H9 (cell line): ENCODE measurements around the gene PCDH9. TPM values are rescaled to one million over a fixed set of nuclear protein-coding genes. Genes with fewer than 3 reads are reported as not detected.

Experiments used
- DNase-seq: peaks from one replicate; pipeline ENCODE4 v3.0.0-alpha.2; 2017
- H2AFZ ChIP-seq: one replicate; pipeline ENCODE4 v1.6.1; 2013; ENCODE audit warnings: mild to moderate bottlenecking, low read length, control low read depth, moderate library complexity
- H2AK5ac ChIP-seq: 2 replicates; pipeline ENCODE4 v1.6.1; 2013; ENCODE audit warnings: low read length, control low read depth, mixed read lengths; ENCODE audit not compliant: insufficient read length
- H2BK120ac ChIP-seq: one replicate; pipeline ENCODE4 v1.6.1; 2013; ENCODE audit warnings: low read depth, mild to moderate bottlenecking, low read length, control low read depth, inconsistent platforms; ENCODE audit not compliant: poor library complexity, severe bottlenecking
- H2BK12ac ChIP-seq: 2 replicates; pipeline ENCODE4 v1.6.1; 2013; ENCODE audit warnings: low read length, control low read depth, mixed read lengths, low read depth; ENCODE audit not compliant: insufficient read length
- H2BK15ac ChIP-seq: 2 replicates; pipeline ENCODE4 v1.6.1; 2013; ENCODE audit warnings: low read depth, low read length, control low read depth
- H2BK20ac ChIP-seq: one replicate; pipeline ENCODE4 v1.6.1; 2013; ENCODE audit warnings: low read depth, mild to moderate bottlenecking, low read length, control low read depth, inconsistent platforms; ENCODE audit not compliant: poor library complexity, severe bottlenecking
- H2BK5ac ChIP-seq: 2 replicates; pipeline ENCODE4 v1.6.1; 2013; ENCODE audit warnings: low read length, control low read depth, mixed read lengths; ENCODE audit not compliant: insufficient read length
- H3K14ac ChIP-seq: 2 replicates; pipeline ENCODE4 v1.6.1; 2013; ENCODE audit warnings: low read length, control low read depth; ENCODE audit not compliant: insufficient read depth
- H3K18ac ChIP-seq: 2 replicates; pipeline ENCODE4 v1.6.1; 2013; ENCODE audit warnings: low read depth, mild to moderate bottlenecking, mixed read lengths, low read length, control low read depth; ENCODE audit not compliant: insufficient read length
- H3K23ac ChIP-seq: 2 replicates; pipeline ENCODE4 v1.6.1; 2013; ENCODE audit warnings: low read length, control low read depth, mixed read lengths, low read depth; ENCODE audit not compliant: insufficient read length
- H3K23me2 ChIP-seq: 2 replicates; pipeline ENCODE4 v1.6.1; 2013; ENCODE audit warnings: low read depth, mild to moderate bottlenecking, mixed read lengths, low read length, control low read depth; ENCODE audit not compliant: insufficient read length, poor library complexity, severe bottlenecking
- H3K27ac ChIP-seq: 2 replicates; pipeline ENCODE4 v1.5.1; 2013; ENCODE audit warnings: low read length, control low read depth, mixed read lengths, low read depth; ENCODE audit not compliant: insufficient read length
- H3K27me3 ChIP-seq: 2 replicates; pipeline ENCODE4 v1.6.1; 2013; ENCODE audit warnings: low read length, control low read depth, inconsistent platforms; ENCODE audit not compliant: insufficient read depth
- H3K4ac ChIP-seq: 2 replicates; pipeline ENCODE4 v1.6.1; 2013; ENCODE audit warnings: low read depth, mild to moderate bottlenecking, control low read depth, inconsistent platforms, low read length, moderate library complexity
- H3K4me1 ChIP-seq: 2 replicates; pipeline ENCODE4 v1.6.1; 2013; ENCODE audit warnings: low read length, control low read depth, inconsistent platforms; ENCODE audit not compliant: insufficient read depth
- H3K4me2 ChIP-seq: 2 replicates; pipeline ENCODE4 v1.6.1; 2013; ENCODE audit warnings: low read length, control low read depth, mixed read lengths; ENCODE audit not compliant: insufficient read length, insufficient read depth
- H3K56ac ChIP-seq: 2 replicates; pipeline ENCODE4 v1.6.1; 2013; ENCODE audit warnings: low read depth, mild to moderate bottlenecking, mixed read lengths, low read length, control low read depth; ENCODE audit not compliant: insufficient read length
- H3K79me1 ChIP-seq: 2 replicates; pipeline ENCODE4 v1.6.1; 2013; ENCODE audit warnings: low read depth, mild to moderate bottlenecking, moderate library complexity, low read length, control low read depth, inconsistent platforms; ENCODE audit not compliant: insufficient read depth, poor library complexity, severe bottlenecking
- H3K79me2 ChIP-seq: 2 replicates; pipeline ENCODE4 v1.6.1; 2013; ENCODE audit warnings: low read length, control low read depth, inconsistent platforms; ENCODE audit not compliant: insufficient read depth
- H3K9ac ChIP-seq: 2 replicates; pipeline ENCODE4 v1.6.1; 2013; ENCODE audit warnings: low read length, control low read depth, mixed read lengths; ENCODE audit not compliant: insufficient read length; ENCODE audit errors: extremely low read depth
- H3K9me3 ChIP-seq: one replicate; pipeline ENCODE4 v1.6.1; 2013; ENCODE audit warnings: low read depth, low read length, inconsistent platforms; ENCODE audit not compliant: control insufficient read depth
- H3T11ph ChIP-seq: one replicate; pipeline ENCODE4 v1.6.1; 2013; ENCODE audit warnings: mild to moderate bottlenecking, low read length, control low read depth, inconsistent platforms
- H4K20me1 ChIP-seq: one replicate; pipeline ENCODE4 v1.6.1; 2013; ENCODE audit not compliant: control insufficient read depth, insufficient read length, insufficient read depth
- H4K5ac ChIP-seq: 2 replicates; pipeline ENCODE4 v1.6.1; 2013; ENCODE audit warnings: low read depth, mild to moderate bottlenecking, mixed read lengths, low read length, control low read depth; ENCODE audit not compliant: insufficient read length
- H4K8ac ChIP-seq: replicated peaks from 2 replicates; pipeline ENCODE4 v1.6.1; 2013; ENCODE audit warnings: low read length, control low read depth, mixed read lengths, low read depth; ENCODE audit not compliant: insufficient read length
- H4K91ac ChIP-seq: 2 replicates; pipeline ENCODE4 v1.6.1; 2013; ENCODE audit warnings: low read depth, mild to moderate bottlenecking, moderate library complexity, mixed read lengths, low read length, control low read depth; ENCODE audit not compliant: insufficient read length
- H3K27ac Mint-ChIP-seq, 3 experiments: 2 replicates in 2 of 3; 3 replicates in 1 of 3; pipeline ENCODE4 v1.8.0; 2020 to 2021; ENCODE audit warnings: mixed read lengths in 3 of 3, mild to moderate bottlenecking in 1 of 3, moderate library complexity in 1 of 3
- H3K27me3 Mint-ChIP-seq: 2 replicates; pipeline ENCODE4 v1.8.0; 2021; ENCODE audit warnings: low read depth, mild to moderate bottlenecking, moderate library complexity, mixed read lengths
- H3K36me3 Mint-ChIP-seq, 3 experiments: 2 replicates in 2 of 3; 3 replicates in 1 of 3; pipeline ENCODE4 v1.8.0; 2020 to 2021; ENCODE audit warnings: low read depth in 3 of 3, mixed read lengths in 3 of 3; ENCODE audit not compliant: insufficient read depth in 1 of 3
- H3K4me1 Mint-ChIP-seq, 2 experiments: 2 replicates each; pipeline ENCODE4 v1.8.0; 2020; ENCODE audit warnings: mixed read lengths in 2 of 2
- H3K4me3 Mint-ChIP-seq, 2 experiments: 2 replicates in 1 of 2; 3 replicates in 1 of 2; pipeline ENCODE4 v1.8.0; 2020 to 2021; ENCODE audit warnings: mild to moderate bottlenecking in 2 of 2, mixed read lengths in 2 of 2, moderate library complexity in 1 of 2
- H3K9me3 Mint-ChIP-seq, 2 experiments: 2 replicates in 1 of 2; 3 replicates in 1 of 2; pipeline ENCODE4 v1.8.0; 2020; ENCODE audit warnings: mild to moderate bottlenecking in 2 of 2, mixed read lengths in 2 of 2, moderate library complexity in 1 of 2
- WGBS: extraction: QIAGEN DNeasy Blood & Tissue Kit; methylation state at CpG from one replicate; pipeline ENCODE4 v1.1.7; 2013; ENCODE audit warnings: missing lambda C conversion rate, low lambda C conversion rate, mixed read lengths; ENCODE audit not compliant: insufficient read length; ENCODE audit errors: extremely low coverage; 5-methylcytosine and 5-hydroxymethylcytosine counted together
- total RNA-seq: library from RNA; stranded (reverse); gene quantifications from 2 replicates; pipeline ENCODE4 v1.2.1, GENCODE V29; 2021
- TF ChIP-seq, protein P1 (sequence below): fragments of 200-600 bp; sonication (generic); conservative IDR thresholded peaks from 3 replicates; pipeline ENCODE4 v1.8.0; 2021; ENCODE audit warnings: antibody characterized with exemption, mild to moderate bottlenecking

PCDH9 gene
- total RNA-seq, 1 experiment from 2014 or later: 0.11 TPM

- Histone ChIP-seq H3T11ph (no peak overlapping the region), H3K79me1 (no peaks in the 10 kb centered on the region)
- no peak overlapping the region for H3K27ac Mint-ChIP-seq
Measured at GRCh38 chr13:66578305-66578704, 651.8 kb downstream of the PCDH9 start.

More at GRCh38 chr13:66578305-66578704, 651.8 kb downstream of the PCDH9 start:
- Histone ChIP-seq H2BK20ac (no peak overlapping the region), H3K23ac (no peak overlapping the region), H3K27ac (no peak overlapping the region), H3K23me2 (no peaks in the 10 kb centered on the region), H4K91ac (no peak overlapping the region), H3K18ac (no peak overlapping the region), H2BK120ac (no peak overlapping the region), H2BK12ac (no peak overlapping the region), H3K56ac (no peak overlapping the region), H3K4me2 (no peak overlapping the region), H3K9ac (no peak overlapping the region), H3K14ac (no peak overlapping the region), H4K8ac (no peak overlapping the region), H3K9me3 (no peaks in the 10 kb centered on the region), H2AK5ac (no peak overlapping the region), H2BK15ac (no peak overlapping the region), H2BK5ac (no peak overlapping the region), H3K4me1 (no peaks in the 10 kb centered on the region), H4K20me1 (no peaks in the 10 kb centered on the region), H3K4ac (no peak overlapping the region), H2AFZ (no peak overlapping the region), H3K79me2 (no peaks in the 10 kb centered on the region), H4K5ac (no peak overlapping the region), H3K27me3 (no peaks in the 10 kb centered on the region)
- no peaks in the 10 kb centered on the region for H3K9me3 Mint-ChIP-seq
- H3K27me3 Mint-ChIP-seq: no peaks in the 10 kb centered on the region; the same call in 1 of the 2 replicates
- H3K4me1 Mint-ChIP-seq: peaks cover 8% of the 10 kb centered on the region in 2 experiments
- DNase-seq: no peak
- WGBS: no CpG with 5 or more reads among the region's 2 CpGs
- H3K4me3 Mint-ChIP-seq: no peak overlapping the region
- TF ChIP-seq, protein P1, sequence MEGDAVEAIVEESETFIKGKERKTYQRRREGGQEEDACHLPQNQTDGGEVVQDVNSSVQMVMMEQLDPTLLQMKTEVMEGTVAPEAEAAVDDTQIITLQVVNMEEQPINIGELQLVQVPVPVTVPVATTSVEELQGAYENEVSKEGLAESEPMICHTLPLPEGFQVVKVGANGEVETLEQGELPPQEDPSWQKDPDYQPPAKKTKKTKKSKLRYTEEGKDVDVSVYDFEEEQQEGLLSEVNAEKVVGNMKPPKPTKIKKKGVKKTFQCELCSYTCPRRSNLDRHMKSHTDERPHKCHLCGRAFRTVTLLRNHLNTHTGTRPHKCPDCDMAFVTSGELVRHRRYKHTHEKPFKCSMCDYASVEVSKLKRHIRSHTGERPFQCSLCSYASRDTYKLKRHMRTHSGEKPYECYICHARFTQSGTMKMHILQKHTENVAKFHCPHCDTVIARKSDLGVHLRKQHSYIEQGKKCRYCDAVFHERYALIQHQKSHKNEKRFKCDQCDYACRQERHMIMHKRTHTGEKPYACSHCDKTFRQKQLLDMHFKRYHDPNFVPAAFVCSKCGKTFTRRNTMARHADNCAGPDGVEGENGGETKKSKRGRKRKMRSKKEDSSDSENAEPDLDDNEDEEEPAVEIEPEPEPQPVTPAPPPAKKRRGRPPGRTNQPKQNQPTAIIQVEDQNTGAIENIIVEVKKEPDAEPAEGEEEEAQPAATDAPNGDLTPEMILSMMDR: no peak
- H3K36me3 Mint-ChIP-seq: no peaks in the 10 kb centered on the region; a peak in 1 of 7 replicates
